ENCODE data around the gene UBE2D4. TPM values are rescaled to one million over a fixed set of nuclear protein-coding genes. Genes with fewer than 3 reads are reported as not detected.

The UBE2D4 gene
- total RNA-seq, 1 donor from 2014 or later: 11.4 TPM

DNA sequence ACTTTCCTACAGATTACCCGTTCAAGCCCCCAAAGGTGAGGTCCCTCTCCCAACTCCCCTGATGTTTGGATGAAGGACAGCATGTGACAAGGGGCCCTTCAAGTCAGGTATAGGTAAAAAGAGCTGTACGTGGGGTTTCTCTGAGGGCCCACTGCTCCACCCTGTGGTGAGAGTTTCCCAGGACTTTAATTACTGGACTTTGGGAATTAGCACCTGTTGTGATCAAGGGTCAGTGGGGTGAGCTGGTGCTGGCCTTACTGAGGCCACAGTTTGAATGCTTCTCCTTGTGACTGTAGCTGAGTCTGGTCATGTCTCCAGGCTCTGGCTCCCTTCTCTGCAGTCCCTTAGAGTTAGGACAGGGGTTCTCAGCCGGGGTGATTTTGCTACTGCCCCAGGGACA, 16.8 kb downstream of the UBE2D4 start:
- H3K4me1 Mint-ChIP-seq (ENCODE audit: unreplicated experiment): no peaks in the 10 kb centered on the region
- H3K4me3 Mint-ChIP-seq: no peak overlapping the region
- H3K9me3 Mint-ChIP-seq: no peaks in the 10 kb centered on the region
- no peaks in the 10 kb centered on the region for H3K27me3 Mint-ChIP-seq
- DNase-seq (ENCODE audit: extremely low spot score, unreplicated experiment): no peak
- no peak overlapping the region for H3K27ac Mint-ChIP-seq
- peaks cover 8% of the 10 kb centered on the region for H3K36me3 Mint-ChIP-seq
- no peak for TF ChIP-seq CTCF (conservative IDR thresholded peaks at IDR 0.05)

DNA sequence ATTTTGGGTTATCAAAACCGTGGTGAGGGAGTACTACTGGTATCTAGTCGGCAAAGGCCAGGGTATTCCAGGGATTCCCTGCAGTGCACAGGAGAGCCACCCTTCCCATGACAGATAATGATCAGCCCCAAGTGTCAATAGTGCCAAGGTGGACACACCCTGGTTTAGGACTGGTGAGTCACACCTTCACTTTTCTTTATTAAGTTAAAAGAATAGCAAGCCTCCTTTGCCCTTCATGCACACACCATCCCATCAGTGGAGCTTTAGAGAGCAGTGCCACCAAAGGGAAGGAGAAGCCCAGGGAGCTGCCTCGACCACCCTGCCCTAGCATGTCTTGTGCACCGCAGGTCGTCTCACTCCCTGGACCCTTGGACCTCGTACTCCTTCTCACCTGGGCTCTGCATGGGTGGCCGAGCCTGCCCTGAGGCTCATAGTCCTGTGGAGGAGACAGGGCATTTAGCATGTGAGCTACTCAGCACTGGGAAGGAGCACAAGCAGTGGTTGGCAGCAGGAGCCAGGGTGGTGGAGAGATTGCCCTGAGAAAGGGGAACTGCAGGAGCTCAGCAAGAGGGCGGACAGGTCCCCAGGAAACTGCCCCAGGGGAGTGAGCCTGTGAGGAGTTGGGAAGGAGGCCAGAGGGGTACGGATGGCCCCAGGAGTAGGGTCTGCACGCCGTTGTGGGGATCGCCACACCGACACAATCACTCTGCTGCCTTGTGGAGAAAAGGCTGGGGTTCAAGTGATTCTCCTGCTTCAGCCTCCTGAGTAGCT, 17.4 kb downstream of the UBE2D4 start:
- no peak for DNase-seq (ENCODE audit: extremely low spot score, unreplicated experiment)
- Mint-ChIP-seq H3K4me1 (ENCODE audit: unreplicated experiment) (no peaks in the 10 kb centered on the region), H3K27me3 (no peaks in the 10 kb centered on the region), H3K27ac (no peak overlapping the region), H3K36me3 (peaks cover 8% of the 10 kb centered on the region), H3K9me3 (no peaks in the 10 kb centered on the region), H3K4me3 (no peak overlapping the region)
- no peak for TF ChIP-seq CTCF (conservative IDR thresholded peaks at IDR 0.05)

DNA sequence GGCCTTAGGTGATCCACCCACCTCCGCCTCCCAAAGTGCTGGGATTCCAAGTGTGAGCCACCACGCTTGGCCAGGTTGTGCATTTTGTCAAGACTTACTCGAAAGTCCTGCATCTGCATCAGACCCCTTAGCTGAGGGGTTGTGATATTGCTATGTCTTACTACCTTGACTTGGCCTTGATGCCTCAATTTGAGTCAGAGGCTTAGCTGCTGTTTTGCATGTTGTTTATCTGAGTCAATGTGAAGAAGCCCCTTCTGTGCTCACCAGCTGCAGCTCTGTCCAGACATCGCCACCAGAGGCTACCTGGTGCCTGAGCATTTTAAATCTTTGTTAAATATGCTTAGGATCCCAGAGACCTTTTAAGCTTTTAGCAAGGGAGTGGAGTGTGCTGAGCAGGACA, 18.1 kb downstream of the UBE2D4 start:
- Mint-ChIP-seq H3K4me1 (ENCODE audit: unreplicated experiment) (no peaks in the 10 kb centered on the region), H3K27ac (no peak overlapping the region), H3K4me3 (no peak overlapping the region), H3K27me3 (no peaks in the 10 kb centered on the region), H3K9me3 (no peaks in the 10 kb centered on the region), H3K36me3 (peaks cover 8% of the 10 kb centered on the region)
- DNase-seq (ENCODE audit: extremely low spot score, unreplicated experiment): no peak
- TF ChIP-seq CTCF (conservative IDR thresholded peaks at IDR 0.05): no peak

DNA sequence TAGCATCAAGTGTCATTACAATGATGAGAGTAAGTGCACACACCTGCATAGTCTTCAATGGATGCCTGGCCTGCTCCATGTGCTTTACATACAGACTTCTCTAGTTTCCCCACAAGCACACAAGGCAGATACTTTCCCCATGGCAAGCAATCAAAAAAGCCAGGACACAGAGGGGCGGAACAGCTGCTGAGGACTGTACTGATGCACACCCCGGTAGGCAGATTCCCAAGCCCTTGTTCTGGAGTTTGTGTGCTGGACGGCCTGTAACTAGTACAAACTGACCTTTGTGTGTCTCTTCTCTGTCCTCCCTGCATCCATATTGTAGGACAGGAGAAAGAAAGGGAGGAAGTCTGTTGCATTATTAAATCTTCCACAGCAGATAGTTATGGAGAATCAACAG, 25.8 kb downstream of the UBE2D4 start:
- DNase-seq (ENCODE audit: extremely low spot score, unreplicated experiment): no peak
- H3K9me3 Mint-ChIP-seq: no peaks in the 10 kb centered on the region
- H3K4me1 Mint-ChIP-seq (ENCODE audit: unreplicated experiment): no peaks in the 10 kb centered on the region
- no peaks in the 10 kb centered on the region for H3K27me3 Mint-ChIP-seq
- H3K27ac Mint-ChIP-seq: no peak overlapping the region
- no peak overlapping the region for H3K4me3 Mint-ChIP-seq
- H3K36me3 Mint-ChIP-seq: peaks cover 7% of the 10 kb centered on the region
- TF ChIP-seq CTCF (conservative IDR thresholded peaks at IDR 0.05): no peak

- Mint-ChIP-seq H3K27ac (no peak overlapping the region), H3K4me3 (no peak overlapping the region), H3K27me3 (no peaks in the 10 kb centered on the region), H3K9me3 (no peaks in the 10 kb centered on the region), H3K36me3 (peaks cover 3% of the 10 kb centered on the region), H3K4me1 (ENCODE audit: unreplicated experiment) (no peaks in the 10 kb centered on the region)
- no peak for TF ChIP-seq CTCF (conservative IDR thresholded peaks at IDR 0.05)
- no peak for DNase-seq (ENCODE audit: extremely low spot score, unreplicated experiment)
Observed at GRCh38 chr7:43953071-43953470, 26.8 kb downstream of the UBE2D4 start.

Measured in type B pancreatic cell (in vitro differentiated cells).